HG03103 (cell line): Measurements from ENCODE around the gene SHROOM4.

Source experiments
- ATAC-seq: cut with Tn5 transposase; IDR thresholded peaks from one replicate; pipeline ENCODE4 v1.9.1; 2021; ENCODE audit warnings: low read depth; ENCODE audit not compliant: unreplicated experiment

Gene SHROOM4

GRCh38 chrX:50813843-50814661 lies at the start of gene SHROOM4:
SHROOM4 (minus strand) TSS chrX:50814194; CDS start chrX:50814018, 176 bp downstream.
- no peak for ATAC-seq

GRCh38 chrX:50863471-50863870 lies 49.5 kb upstream of the SHROOM4 start:
- no peak for ATAC-seq

GRCh38 chrX:50860518-50860917 lies 46.5 kb upstream of the SHROOM4 start:
- ATAC-seq = no peak

GRCh38 chrX:50858548-50858947 lies 44.6 kb upstream of the SHROOM4 start:
- no peak for ATAC-seq

- no peak for ATAC-seq
Observed at GRCh38 chrX:50853399-50853798, 39.4 kb upstream of the SHROOM4 start.

GRCh38 chrX:50852524-50852923 lies 38.5 kb upstream of the SHROOM4 start:
- no peak for ATAC-seq

- ATAC-seq = no peak
Observed at GRCh38 chrX:50842221-50842620, 28.2 kb upstream of the SHROOM4 start.

- ATAC-seq = no peak
Observed at GRCh38 chrX:50839730-50840129, 25.7 kb upstream of the SHROOM4 start.

- ATAC-seq = no peak
Observed at GRCh38 chrX:50838820-50839600, 25.0 kb upstream of the SHROOM4 start.

- ATAC-seq = no peak
Observed at GRCh38 chrX:50827996-50828395, 14.0 kb upstream of the SHROOM4 start.

GRCh38 chrX:50825825-50826224 lies 11.8 kb upstream of the SHROOM4 start:
- ATAC-seq = no peak

- ATAC-seq = no peak
Observed at GRCh38 chrX:50818986-50819385, 5.0 kb upstream of the SHROOM4 start.

GRCh38 chrX:50815120-50815519 lies 1.1 kb upstream of the SHROOM4 start:
- ATAC-seq = no peak

GRCh38 chrX:50814701-50815100 lies 707 bp upstream of the SHROOM4 start:
- no peak for ATAC-seq

GRCh38 chrX:50812995-50813842 lies 775 bp downstream of the SHROOM4 start:
- no peak for ATAC-seq

- ATAC-seq = no peak
Observed at GRCh38 chrX:50805276-50805675, 8.7 kb downstream of the SHROOM4 start.

- no peak for ATAC-seq
Observed at GRCh38 chrX:50801135-50801534, 12.9 kb downstream of the SHROOM4 start.

GRCh38 chrX:50799531-50799961 lies 14.4 kb downstream of the SHROOM4 start:
- no peak for ATAC-seq

- no peak for ATAC-seq
Observed at GRCh38 chrX:50798783-50799182, 15.2 kb downstream of the SHROOM4 start.

GRCh38 chrX:50787099-50787498 lies 26.9 kb downstream of the SHROOM4 start:
- no peak for ATAC-seq

- ATAC-seq = no peak
Observed at GRCh38 chrX:50780144-50780543, 33.9 kb downstream of the SHROOM4 start.
